ENCODE measurements around the gene NR2C2.

DNA sequence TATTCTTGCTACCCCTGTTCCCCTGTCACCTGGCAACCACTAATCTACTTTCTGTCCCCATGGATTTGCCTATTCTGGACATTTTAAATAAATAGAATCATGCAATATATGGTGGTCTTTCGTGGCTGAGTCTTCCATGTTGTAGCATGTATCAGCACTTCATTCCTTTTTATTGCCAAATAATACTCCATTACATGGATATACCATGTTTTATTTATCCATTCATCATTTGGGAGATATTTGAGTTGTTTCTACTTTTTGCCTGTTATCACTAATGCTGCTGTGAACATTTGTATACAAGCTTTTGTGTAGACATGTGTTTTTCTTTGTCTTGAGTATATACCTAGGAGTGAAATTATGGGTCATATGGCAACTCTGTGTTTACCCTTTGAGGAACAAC, 50.6 kb downstream of the NR2C2 start:
- TF ChIP-seq, protein P1, sequence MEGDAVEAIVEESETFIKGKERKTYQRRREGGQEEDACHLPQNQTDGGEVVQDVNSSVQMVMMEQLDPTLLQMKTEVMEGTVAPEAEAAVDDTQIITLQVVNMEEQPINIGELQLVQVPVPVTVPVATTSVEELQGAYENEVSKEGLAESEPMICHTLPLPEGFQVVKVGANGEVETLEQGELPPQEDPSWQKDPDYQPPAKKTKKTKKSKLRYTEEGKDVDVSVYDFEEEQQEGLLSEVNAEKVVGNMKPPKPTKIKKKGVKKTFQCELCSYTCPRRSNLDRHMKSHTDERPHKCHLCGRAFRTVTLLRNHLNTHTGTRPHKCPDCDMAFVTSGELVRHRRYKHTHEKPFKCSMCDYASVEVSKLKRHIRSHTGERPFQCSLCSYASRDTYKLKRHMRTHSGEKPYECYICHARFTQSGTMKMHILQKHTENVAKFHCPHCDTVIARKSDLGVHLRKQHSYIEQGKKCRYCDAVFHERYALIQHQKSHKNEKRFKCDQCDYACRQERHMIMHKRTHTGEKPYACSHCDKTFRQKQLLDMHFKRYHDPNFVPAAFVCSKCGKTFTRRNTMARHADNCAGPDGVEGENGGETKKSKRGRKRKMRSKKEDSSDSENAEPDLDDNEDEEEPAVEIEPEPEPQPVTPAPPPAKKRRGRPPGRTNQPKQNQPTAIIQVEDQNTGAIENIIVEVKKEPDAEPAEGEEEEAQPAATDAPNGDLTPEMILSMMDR (IDR thresholded peaks at IDR 0.05; ENCODE audit: insufficient read depth, low read length, poor library complexity, severe bottlenecking) = no peak
- no peak for TF ChIP-seq EZH2phosphoT487 (conservative IDR thresholded peaks at IDR 0.05; ENCODE audit: low read length)
